ENCODE data around the gene FYCO1. TPM values are rescaled to one million over a fixed set of nuclear protein-coding genes. Genes with fewer than 3 reads are reported as not detected.
A peak's percentile ranks its signal among the peaks of the same experiment; 100 is the strongest.

FYCO1 gene
- total and polyA plus RNA-seq, 10 of the 15 experiments (the other 5 are each of a cell fraction or from before 2014, with no cell fraction given): 1.5 to 8.4 (median 6.5) TPM

DNA sequence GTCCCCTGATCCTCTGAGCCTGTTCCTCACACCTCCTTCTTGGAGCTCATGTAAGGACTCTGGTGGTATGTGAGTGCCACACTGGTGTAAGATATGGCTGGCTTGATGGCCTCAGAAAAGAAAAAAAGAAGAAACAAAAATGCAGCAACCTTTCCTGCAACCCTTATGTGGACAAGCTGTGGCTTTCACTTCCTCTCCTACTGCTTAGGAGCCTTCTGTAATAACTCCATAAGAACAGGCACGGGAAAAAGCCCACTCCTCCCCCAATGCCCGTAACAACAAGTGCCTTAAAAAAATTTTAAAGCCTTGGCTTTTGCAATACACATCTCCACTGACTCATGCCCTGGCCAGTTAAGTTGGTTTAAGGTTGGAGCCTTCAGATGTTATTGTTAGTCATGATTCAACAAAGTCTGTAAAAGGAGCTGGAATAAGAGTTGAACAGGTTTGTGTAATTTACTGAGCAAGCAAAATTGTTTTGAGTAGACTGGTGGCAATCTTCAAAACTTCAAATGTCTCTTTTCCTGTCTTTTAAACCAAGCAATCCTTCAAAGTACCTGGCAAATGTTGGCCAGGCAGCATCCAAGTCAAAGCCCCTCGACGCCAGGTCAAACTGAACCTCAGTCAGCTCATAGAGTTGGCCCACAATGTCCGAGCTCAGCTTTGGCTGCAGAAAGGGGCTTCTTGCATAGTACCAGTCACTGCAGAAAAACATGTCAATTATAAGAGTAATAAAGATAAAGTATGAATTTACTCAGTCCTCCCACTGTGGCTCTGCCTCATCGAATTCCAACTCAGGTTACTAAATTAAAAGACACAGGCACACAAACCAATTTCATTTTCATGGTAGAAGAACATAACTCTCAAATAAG lies 22.9 kb downstream of the FYCO1 start (continued):
- TF ChIP-seq, protein P1, sequence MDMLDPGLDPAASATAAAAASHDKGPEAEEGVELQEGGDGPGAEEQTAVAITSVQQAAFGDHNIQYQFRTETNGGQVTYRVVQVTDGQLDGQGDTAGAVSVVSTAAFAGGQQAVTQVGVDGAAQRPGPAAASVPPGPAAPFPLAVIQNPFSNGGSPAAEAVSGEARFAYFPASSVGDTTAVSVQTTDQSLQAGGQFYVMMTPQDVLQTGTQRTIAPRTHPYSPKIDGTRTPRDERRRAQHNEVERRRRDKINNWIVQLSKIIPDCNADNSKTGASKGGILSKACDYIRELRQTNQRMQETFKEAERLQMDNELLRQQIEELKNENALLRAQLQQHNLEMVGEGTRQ (IDR thresholded peaks at IDR 0.05; ENCODE audit: borderline replicate concordance, low read depth, low read length): no peak
- no peak for TF ChIP-seq RCOR1 (conservative IDR thresholded peaks at IDR 0.05; ENCODE audit: low read depth, low read length)
- TF ChIP-seq SREBF2 (IDR thresholded peaks at IDR 0.05; ENCODE audit: low read length): no peak
- no peak for TF ChIP-seq MEF2A (IDR thresholded peaks at IDR 0.05; ENCODE audit: insufficient read depth, low read depth, low read length)
- TF ChIP-seq PAX5 (IDR thresholded peaks at IDR 0.05; ENCODE audit: borderline replicate concordance, low read depth, low read length): peak; percentile 53; the same call in 1 of the 2 replicates
- TF ChIP-seq, protein P2, sequence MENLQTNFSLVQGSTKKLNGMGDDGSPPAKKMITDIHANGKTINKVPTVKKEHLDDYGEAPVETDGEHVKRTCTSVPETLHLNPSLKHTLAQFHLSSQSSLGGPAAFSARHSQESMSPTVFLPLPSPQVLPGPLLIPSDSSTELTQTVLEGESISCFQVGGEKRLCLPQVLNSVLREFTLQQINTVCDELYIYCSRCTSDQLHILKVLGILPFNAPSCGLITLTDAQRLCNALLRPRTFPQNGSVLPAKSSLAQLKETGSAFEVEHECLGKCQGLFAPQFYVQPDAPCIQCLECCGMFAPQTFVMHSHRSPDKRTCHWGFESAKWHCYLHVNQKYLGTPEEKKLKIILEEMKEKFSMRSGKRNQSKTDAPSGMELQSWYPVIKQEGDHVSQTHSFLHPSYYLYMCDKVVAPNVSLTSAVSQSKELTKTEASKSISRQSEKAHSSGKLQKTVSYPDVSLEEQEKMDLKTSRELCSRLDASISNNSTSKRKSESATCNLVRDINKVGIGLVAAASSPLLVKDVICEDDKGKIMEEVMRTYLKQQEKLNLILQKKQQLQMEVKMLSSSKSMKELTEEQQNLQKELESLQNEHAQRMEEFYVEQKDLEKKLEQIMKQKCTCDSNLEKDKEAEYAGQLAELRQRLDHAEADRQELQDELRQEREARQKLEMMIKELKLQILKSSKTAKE (IDR thresholded peaks at IDR 0.05; ENCODE audit: low read depth, poor library complexity, severe bottlenecking): no peak
- no peak for TF ChIP-seq RB1 (IDR thresholded peaks at IDR 0.05; ENCODE audit: borderline replicate concordance)
- TF ChIP-seq, protein P3, sequence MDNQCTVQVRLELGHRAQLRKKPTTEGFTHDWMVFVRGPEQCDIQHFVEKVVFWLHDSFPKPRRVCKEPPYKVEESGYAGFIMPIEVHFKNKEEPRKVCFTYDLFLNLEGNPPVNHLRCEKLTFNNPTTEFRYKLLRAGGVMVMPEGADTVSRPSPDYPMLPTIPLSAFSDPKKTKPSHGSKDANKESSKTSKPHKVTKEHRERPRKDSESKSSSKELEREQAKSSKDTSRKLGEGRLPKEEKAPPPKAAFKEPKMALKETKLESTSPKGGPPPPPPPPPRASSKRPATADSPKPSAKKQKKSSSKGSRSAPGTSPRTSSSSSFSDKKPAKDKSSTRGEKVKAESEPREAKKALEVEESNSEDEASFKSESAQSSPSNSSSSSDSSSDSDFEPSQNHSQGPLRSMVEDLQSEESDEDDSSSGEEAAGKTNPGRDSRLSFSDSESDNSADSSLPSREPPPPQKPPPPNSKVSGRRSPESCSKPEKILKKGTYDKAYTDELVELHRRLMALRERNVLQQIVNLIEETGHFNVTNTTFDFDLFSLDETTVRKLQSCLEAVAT (IDR thresholded peaks at IDR 0.05): peak; percentile 50; the same call in 1 of the 2 replicates
- no peak for TF ChIP-seq SMAD1 (IDR thresholded peaks at IDR 0.05; ENCODE audit: low read depth, partially characterized antibody)
- no peak for TF ChIP-seq FOXK2 (IDR thresholded peaks at IDR 0.05)
- peak; percentile 62 to 83 for TF ChIP-seq SRF (IDR thresholded peaks at IDR 0.05; ENCODE audit: low read depth in 2 of 2, low read length in 2 of 2)
- 0 out of 4 replicates have a peak, but pooled peaks of 1 of the 2 experiments have one; percentile 50 for TF ChIP-seq EP300 (IDR thresholded peaks at IDR 0.05; ENCODE audit: borderline replicate concordance in 1 of 2, control insufficient read depth in 1 of 2, low read depth in 2 of 2, low read length in 2 of 2)
- no peak for TF ChIP-seq KDM1A (IDR thresholded peaks at IDR 0.05; ENCODE audit: borderline replicate concordance)
- TF ChIP-seq NFIC (IDR thresholded peaks at IDR 0.05; ENCODE audit: low read depth, low read length): peak; percentile 46
- no peak for TF ChIP-seq GATAD2B (conservative IDR thresholded peaks at IDR 0.05; ENCODE audit: low read depth)
- TF ChIP-seq, protein P4, sequence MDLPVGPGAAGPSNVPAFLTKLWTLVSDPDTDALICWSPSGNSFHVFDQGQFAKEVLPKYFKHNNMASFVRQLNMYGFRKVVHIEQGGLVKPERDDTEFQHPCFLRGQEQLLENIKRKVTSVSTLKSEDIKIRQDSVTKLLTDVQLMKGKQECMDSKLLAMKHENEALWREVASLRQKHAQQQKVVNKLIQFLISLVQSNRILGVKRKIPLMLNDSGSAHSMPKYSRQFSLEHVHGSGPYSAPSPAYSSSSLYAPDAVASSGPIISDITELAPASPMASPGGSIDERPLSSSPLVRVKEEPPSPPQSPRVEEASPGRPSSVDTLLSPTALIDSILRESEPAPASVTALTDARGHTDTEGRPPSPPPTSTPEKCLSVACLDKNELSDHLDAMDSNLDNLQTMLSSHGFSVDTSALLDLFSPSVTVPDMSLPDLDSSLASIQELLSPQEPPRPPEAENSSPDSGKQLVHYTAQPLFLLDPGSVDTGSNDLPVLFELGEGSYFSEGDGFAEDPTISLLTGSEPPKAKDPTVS (IDR thresholded peaks at IDR 0.05; ENCODE audit: low read depth, low read length): no peak
- TF ChIP-seq, protein P5, sequence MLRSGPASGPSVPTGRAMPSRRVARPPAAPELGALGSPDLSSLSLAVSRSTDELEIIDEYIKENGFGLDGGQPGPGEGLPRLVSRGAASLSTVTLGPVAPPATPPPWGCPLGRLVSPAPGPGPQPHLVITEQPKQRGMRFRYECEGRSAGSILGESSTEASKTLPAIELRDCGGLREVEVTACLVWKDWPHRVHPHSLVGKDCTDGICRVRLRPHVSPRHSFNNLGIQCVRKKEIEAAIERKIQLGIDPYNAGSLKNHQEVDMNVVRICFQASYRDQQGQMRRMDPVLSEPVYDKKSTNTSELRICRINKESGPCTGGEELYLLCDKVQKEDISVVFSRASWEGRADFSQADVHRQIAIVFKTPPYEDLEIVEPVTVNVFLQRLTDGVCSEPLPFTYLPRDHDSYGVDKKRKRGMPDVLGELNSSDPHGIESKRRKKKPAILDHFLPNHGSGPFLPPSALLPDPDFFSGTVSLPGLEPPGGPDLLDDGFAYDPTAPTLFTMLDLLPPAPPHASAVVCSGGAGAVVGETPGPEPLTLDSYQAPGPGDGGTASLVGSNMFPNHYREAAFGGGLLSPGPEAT (IDR thresholded peaks at IDR 0.05; ENCODE audit: low read depth): 0 out of 2 replicates have a peak, but pooled peaks have one; percentile 51
- no peak for TF ChIP-seq CREB1 (IDR thresholded peaks at IDR 0.05; ENCODE audit: low read depth)
- peak; percentile 77 to 83 for TF ChIP-seq IKZF2 (IDR thresholded peaks at IDR 0.05)
- peak; percentile 78 for TF ChIP-seq IKZF1 (conservative IDR thresholded peaks at IDR 0.05)
- TF ChIP-seq EZH2 (IDR thresholded peaks at IDR 0.05; ENCODE audit: borderline replicate concordance, control insufficient read depth, low read depth, low read length): no peak
- TF ChIP-seq LARP7 (IDR thresholded peaks at IDR 0.05): no peak

Data from GM12878 (cell line).